Colon (tissue), 2 donors: Measurements from ENCODE around the gene CLASP2.
"Not testable (repeated sequence)": the region's sequence is repeated elsewhere in the genome, so short reads cannot be mapped to it uniquely, and the experiment has no call there.

Source experiments
- FAIRE-seq: peaks from 2 replicates; lab custom pipeline; 2012; peaks lifted over from hg19 to GRCh38; lab: Jason Lieb, UNC
- donor health status: control.
- donor health status: control.

CLASP2 gene

GRCh38 chr3:33541918-33542317 is 176.1 kb downstream of the CLASP2 start:
- no peak for FAIRE-seq

DNA sequence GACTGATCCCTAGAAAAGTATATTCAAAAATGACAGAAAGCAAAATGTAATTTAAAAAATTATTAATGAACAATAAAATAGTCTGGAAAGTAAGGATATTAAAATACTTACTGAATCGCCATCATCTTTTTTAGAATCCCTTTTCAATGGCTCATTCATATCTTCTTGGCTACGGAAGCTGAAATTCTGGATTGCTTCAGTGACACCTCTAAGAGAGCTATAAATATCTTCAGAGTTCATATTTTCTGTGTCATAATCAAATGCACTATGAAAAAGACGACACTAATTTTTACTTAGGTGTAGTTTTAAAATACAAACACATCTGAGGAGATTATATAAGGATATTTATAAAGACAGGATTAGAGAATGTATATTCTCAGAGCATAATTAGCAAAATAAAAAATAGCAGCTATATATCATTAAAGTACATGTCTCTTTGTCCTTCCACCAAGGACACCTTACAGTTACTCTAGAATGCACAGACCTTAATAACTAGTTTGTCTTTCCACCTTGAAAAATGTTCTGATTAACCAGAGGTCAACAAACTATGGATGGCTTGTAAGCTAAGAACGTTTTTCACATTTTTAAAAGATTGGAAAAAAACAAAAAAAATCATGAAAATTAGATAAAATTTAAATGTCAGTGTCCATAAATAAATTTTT is 179.2 kb downstream of the CLASP2 start:
- no peak for FAIRE-seq

- FAIRE-seq, result no peak
Measured at GRCh38 chr3:33537133-33537532, 180.9 kb downstream of the CLASP2 start.

- no peak for FAIRE-seq
Measured at GRCh38 chr3:33526787-33527186, 191.3 kb downstream of the CLASP2 start.

- FAIRE-seq, result no peak
Measured at GRCh38 chr3:33525232-33525631, 192.8 kb downstream of the CLASP2 start.

GRCh38 chr3:33523093-33523667 is 194.9 kb downstream of the CLASP2 start:
- FAIRE-seq, result no peak

DNA sequence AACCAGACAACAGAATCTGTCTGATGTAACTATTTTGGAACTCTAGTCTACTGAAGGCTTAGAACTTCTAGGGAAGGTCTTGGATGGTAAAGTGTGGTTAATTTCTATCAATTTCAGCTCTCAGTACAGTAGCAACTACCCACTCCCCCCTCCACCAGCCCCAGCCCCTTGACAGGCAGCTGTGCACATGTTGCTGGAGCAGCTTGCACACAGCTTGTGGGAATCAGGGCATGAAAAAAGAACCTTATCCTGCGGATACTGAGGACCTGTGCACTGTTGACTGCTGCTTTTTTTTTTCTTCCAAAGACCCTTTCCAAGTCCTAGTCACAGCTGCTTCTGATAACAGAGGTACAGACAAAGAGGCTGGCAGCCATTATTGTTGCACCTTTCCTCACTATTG is 196.3 kb downstream of the CLASP2 start:
- FAIRE-seq, result no peak

DNA sequence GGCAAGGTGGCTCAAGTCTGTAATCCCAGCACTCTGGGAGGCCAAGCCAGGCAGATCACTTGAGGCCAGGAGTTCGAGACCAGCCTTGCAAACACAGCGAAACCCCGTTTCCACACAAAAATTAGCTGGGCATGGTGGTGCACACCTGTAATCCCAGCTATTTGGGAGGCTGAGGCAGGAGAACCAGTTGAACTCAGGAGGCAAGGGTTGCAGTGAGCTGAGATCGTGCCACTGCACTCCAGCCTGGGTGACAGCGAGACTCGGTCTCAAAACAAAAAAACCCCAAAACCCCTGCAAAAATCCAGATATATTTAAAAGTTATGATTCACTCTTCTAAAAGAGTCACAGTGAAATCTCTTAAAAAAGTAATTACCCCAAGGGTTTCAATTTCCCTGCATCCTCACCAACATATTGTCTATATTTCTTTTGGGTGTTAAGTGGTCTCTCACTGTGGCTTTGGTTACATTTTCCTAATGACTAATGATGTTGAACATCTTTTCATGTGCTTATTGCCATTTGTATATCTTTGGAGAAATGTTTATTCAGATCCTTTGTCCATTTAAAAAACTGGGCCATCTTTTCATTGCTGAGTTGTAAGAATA is 204.7 kb downstream of the CLASP2 start:
- no peak for FAIRE-seq

DNA sequence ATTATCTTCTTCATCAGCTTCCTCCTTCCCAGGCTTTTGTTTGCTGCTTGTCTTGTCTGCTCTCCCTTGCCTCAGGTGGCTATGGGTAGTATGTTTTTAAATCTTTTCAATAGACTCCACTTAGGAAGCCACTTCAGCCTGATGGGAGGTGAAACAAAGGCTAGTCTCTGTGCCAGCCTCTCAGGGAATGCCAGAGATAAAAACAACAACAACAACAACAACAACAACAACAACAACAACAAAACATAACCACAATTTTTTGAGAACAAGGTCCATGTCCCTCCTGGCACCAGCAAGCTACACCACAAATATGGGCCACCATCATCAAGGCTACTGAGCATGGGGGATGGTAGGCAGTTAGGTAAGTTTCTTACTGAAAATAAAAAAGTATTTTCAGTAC is 213.0 kb downstream of the CLASP2 start:
- no peak for FAIRE-seq

DNA sequence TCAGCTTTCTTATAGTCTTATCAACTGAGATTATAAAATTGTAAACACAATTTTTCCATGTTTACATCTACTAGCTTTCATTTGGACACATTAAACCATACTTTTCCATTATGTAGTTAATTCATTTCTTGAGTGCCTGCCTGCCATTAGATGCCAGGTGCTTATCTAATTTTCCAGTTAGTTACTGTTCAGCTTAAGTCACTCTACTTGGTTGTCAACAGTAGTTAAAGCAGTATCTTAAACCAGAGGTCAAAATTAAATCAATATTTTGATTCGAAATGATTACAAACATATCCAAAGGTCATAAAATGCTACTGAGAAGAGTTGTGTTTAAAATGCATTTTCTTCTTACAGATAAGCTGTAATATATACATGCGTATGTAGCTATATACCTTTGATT is 221.6 kb downstream of the CLASP2 start:
- no peak for FAIRE-seq

DNA sequence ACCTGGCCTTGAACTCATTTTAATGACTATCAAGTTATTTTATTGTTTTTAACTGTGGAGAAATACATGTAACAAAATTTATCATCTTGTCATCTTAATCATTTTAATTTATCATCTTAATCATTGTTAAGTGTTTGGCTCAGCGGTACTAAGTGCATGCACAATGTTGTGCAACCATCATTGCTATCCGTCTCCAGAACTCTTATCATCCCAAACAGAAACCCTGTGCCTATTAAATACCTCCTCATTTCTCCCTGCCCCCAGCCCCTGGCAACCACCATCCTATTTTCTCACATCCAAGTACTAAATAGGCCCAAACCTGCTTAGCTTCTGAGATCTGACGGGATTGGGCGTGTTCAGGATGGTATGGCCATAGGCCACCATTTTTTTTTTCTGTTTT is 226.3 kb downstream of the CLASP2 start:
- no peak for FAIRE-seq

- FAIRE-seq, result no peak
Measured at GRCh38 chr3:33490641-33491241, 227.3 kb downstream of the CLASP2 start.

- FAIRE-seq, result no peak
Measured at GRCh38 chr3:33488683-33489082, 229.4 kb downstream of the CLASP2 start.

DNA sequence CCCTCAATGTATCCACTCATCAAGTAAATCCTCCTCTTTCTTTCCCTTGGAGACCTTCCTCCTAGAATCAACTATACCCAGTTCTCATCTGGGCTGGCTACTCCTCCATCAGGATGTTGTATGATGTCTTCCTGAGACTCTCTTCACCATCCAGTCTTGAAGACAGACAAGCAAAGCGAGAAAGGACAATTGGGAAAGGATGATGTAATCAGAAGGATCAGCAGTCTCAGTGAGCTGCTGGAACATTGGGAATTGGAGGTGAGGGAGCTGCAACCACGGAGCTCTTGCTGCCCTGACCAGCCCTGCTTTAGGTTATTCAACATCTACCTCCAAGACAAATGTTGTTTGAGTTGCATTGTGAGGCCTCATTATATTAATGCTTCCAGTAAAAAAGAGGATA is 229.8 kb downstream of the CLASP2 start:
- FAIRE-seq, result no peak

- FAIRE-seq, result no peak
Measured at GRCh38 chr3:33482111-33482521, 235.9 kb downstream of the CLASP2 start.

DNA sequence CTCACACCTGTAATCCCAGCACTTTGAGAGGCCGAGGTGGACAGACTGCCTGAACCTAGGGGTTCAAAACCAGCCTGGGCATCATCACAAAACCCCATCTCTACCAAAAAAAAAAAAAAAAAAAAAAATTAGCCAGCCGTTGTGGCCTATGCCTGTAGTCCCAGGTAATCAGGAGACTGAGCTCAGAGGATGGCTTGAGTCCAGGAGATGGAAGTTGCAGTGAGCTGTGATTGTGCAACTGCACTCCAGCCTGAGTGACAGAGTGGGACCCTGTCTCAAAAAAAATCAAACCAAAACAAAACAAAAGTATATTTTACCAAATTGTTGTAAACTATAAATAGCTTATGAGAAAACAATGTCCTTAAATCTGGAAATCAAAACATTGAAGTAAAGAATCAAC is 243.2 kb downstream of the CLASP2 start:
- no peak for FAIRE-seq

DNA sequence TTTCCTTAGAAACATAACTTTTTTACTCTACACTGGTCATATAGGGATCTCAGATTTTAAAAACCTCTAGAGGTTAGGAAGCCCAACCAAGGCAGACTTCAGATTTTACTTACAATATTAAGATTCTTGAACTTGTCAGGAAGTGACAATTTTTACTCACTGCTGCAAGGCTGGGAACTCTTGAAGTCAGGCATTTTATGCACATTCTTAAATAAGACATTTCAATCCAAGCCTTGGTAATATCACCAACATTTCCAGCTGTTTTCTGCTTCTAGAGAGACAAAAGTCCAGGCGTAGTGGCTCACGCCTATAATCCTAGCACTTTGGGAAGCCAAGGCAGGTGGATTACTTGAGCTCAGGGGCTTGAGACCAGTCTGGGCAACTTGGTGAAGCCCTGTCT is 244.2 kb downstream of the CLASP2 start:
- no peak for FAIRE-seq

- no peak for FAIRE-seq
Measured at GRCh38 chr3:33467786-33468185, 250.3 kb downstream of the CLASP2 start.

DNA sequence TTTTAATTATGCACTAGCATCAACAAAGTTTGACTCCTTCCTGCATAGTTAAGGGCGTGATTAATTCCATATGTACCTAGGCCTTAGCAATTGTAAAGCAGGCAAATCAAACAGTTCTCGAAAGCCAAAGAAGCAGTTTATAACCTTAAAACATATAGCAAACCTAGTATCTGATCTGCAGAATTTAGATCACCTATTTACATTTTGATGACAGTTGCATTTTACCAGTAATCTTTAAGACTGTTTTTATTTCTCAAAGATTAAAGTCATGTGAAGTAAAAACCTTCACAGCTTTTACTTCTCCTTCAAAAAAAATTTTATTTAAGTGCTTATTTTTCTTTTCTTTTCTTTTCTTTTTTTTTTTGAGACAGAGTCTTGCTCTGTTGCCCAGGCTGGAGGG is 257.0 kb downstream of the CLASP2 start:
- FAIRE-seq, result no peak

GRCh38 chr3:33459577-33459976 is 258.5 kb downstream of the CLASP2 start:
- FAIRE-seq, result not testable (repeated sequence)

DNA sequence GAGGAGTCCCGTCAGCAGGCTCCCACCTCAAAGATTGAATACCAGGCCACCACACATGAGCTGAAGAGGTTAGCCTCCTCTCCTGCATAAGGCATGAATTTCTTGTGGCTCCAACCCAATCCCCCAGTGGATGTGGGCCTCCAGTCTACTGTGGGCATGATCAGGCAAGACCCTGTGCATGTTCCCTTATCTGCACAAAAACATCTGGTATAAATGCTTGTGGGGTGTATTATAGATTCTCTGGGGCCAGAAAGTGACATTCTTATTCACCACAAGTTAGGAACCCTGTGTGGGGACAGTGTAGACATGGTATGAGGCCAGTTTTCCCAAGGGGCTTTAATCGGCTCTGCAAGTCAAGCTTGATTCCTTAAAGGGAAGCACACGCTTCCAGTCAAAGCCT is 259.6 kb downstream of the CLASP2 start:
- FAIRE-seq, result no peak

GRCh38 chr3:33456756-33457155 is 261.3 kb downstream of the CLASP2 start:
- FAIRE-seq, result no peak

- FAIRE-seq, result no peak
Measured at GRCh38 chr3:33453331-33453761, 264.7 kb downstream of the CLASP2 start.
